Stomach smooth muscle (tissue), 2 donors: ENCODE measurements around the gene EPHA8.

Experiments used
- H3K27ac ChIP-seq: one replicate; pipeline ENCODE4 v1.7.0; 2013; ENCODE audit warnings: mild to moderate bottlenecking, low read length, inconsistent platforms
- H3K27me3 ChIP-seq, 2 donors: one replicate each; pipeline ENCODE4 v1.7.0; 2013; ENCODE audit warnings: low read length in 2 of 2; ENCODE audit not compliant: insufficient read depth in 2 of 2, control insufficient read depth in 1 of 2
- H3K36me3 ChIP-seq, 2 donors: one replicate each; pipeline ENCODE4 v1.7.0; 2013; ENCODE audit warnings: low read length in 2 of 2; ENCODE audit not compliant: control insufficient read depth in 2 of 2, insufficient read depth in 2 of 2
- H3K4me1 ChIP-seq: one replicate; pipeline ENCODE4 v1.7.0; 2013; ENCODE audit warnings: low read length; ENCODE audit not compliant: control insufficient read depth, insufficient read depth
- H3K4me3 ChIP-seq, 2 donors: one replicate each; pipeline ENCODE4 v1.7.0; 2013; ENCODE audit warnings: low read length in 2 of 2
- H3K9ac ChIP-seq, 2 donors: one replicate each; pipeline ENCODE4 v1.7.0; 2013; ENCODE audit warnings: low read length in 2 of 2, mild to moderate bottlenecking in 1 of 2
- H3K9me3 ChIP-seq, 2 donors: one replicate each; pipeline ENCODE4 v1.7.0; 2013; ENCODE audit warnings: low read length in 2 of 2; ENCODE audit not compliant: control insufficient read depth in 2 of 2
- donor health status: healthy.
- donor health status: Pancreatic carcinoma.

EPHA8 gene

GRCh38 chr1:22619252-22619651 is 56.0 kb downstream of the EPHA8 start:
- Histone ChIP-seq H3K4me1 (no peaks in the 10 kb centered on the region), H3K9ac (no peak overlapping the region), H3K27ac (no peak overlapping the region), H3K4me3 (no peak overlapping the region), H3K27me3 (peaks cover 39 to 44% of the 10 kb centered on the region in 2 donors), H3K36me3 (no peaks in the 10 kb centered on the region), H3K9me3 (no peaks in the 10 kb centered on the region)

- Histone ChIP-seq H3K4me1 (no peaks in the 10 kb centered on the region), H3K4me3 (no peak overlapping the region), H3K36me3 (no peaks in the 10 kb centered on the region), H3K27me3 (peaks cover 42 to 43% of the 10 kb centered on the region in 2 donors), H3K27ac (no peak overlapping the region), H3K9ac (no peak overlapping the region), H3K9me3 (no peaks in the 10 kb centered on the region)
Observed at GRCh38 chr1:22619798-22620197, 56.5 kb downstream of the EPHA8 start.

DNA sequence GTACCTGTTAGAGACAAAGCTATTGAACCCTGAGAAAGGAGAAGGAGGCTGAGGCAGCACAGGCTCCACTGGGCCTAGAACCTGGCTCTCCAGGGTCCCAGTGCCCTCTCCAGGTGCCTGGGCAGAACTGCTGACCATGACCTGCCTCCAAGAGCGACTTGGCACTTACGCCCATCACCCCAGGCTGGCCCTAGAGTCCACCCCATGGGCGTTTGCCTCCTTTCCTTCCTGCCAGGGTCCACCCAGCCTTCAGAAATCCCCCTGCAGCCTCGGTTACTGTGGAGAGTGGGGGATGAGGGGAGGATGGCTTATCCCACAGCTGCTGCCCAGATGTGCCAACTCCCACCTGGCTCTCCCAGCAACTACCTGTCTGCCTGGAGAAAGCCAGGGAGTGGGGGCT is 58.5 kb downstream of the EPHA8 start:
- Histone ChIP-seq H3K4me1 (no peaks in the 10 kb centered on the region), H3K27ac (no peak overlapping the region), H3K4me3 (no peak overlapping the region), H3K9me3 (no peaks in the 10 kb centered on the region), H3K9ac (no peak overlapping the region), H3K36me3 (no peaks in the 10 kb centered on the region), H3K27me3 (peaks cover 43 to 48% of the 10 kb centered on the region in 2 donors)

DNA sequence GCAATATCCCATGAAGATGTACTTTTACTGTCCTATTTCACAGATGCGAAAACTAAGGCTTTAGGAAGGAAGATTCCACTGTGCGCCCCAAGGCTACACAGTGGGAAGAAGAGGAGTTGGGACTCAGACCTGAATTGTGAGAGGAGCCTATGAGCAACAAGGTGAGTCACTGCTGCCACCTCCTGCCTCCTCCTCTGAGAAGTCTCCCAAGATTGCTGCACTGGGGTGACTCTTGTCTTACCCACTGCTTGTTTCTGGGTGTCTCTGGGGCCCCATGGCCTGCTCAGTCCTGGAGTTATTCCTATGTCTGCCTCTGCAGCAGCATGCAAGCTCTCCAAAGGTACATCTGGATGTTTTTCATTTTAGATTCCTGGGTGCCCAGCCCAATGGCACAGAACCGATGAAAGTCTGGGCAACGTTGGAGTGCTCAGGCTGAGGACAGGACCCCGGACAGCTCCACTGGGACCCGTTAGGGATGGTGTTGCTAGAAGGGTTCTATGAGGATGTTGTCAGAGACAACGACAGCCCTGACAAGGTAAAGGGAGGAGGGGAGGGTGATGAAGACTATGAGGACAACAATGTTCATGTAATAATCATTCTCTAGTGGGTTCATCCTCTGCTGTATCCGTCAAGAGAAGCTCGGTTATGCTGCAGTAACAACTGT is 62.1 kb downstream of the EPHA8 start:
- Histone ChIP-seq H3K27ac (no peak overlapping the region), H3K9me3 (no peaks in the 10 kb centered on the region), H3K9ac (no peak overlapping the region), H3K36me3 (no peaks in the 10 kb centered on the region), H3K4me3 (no peak overlapping the region), H3K4me1 (no peaks in the 10 kb centered on the region), H3K27me3 (peaks cover 36 to 46% of the 10 kb centered on the region in 2 donors)

DNA sequence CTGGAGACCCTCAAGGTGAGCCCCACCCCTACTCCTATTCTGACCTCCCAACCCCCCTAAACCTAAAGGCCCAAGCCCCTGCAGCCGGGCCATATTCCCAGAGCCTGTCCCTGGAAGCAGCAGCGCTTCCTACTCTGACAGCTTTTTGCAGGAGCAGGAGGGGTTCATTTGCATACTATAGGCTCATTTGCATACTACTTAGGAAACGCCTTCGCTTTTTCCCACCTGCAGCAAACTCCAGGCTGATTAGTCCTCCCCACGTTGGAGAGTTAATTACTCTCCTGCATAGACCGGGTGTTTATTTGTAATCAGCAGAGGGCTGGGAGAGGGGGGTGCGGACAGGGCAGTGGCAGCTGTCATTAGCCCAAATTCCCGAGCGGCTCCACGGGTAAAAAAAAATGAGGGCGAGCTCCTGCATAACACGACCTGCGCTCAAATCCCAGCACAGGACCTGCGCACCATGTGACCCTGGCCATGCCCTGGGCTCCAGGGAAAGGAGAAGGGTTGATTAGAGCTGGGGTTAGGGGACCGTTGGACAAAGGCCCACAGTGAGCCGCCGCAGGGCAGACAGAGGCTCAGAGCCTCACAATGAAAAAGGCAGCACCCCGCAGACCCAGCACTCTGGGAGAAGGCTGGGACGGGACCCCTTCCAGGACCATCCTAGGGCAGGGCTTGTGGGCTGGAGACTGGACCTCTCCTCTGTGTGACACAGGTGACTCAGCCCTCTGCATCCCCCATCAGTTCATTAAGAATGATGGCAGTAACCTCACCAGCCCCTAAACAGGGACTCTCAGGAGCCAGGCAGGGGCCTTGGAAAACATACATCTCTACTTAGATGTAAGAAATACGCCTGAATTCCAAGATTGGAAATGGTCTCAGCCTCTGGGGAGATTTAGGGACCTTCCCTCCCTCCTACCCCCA is 63.2 kb downstream of the EPHA8 start:
- peaks cover 35 to 39% of the 10 kb centered on the region in 2 donors for H3K27me3 ChIP-seq
- H3K36me3 ChIP-seq: no peaks in the 10 kb centered on the region
- H3K9me3 ChIP-seq: no peaks in the 10 kb centered on the region
- no peaks in the 10 kb centered on the region for H3K4me1 ChIP-seq
- H3K27ac ChIP-seq: no peak overlapping the region
- no peak overlapping the region for H3K9ac ChIP-seq
- no peak overlapping the region for H3K4me3 ChIP-seq

- Histone ChIP-seq H3K9ac (no peak overlapping the region), H3K27ac (no peak overlapping the region), H3K4me3 (no peak overlapping the region), H3K27me3 (peaks cover 31 to 32% of the 10 kb centered on the region in 2 donors), H3K36me3 (no peaks in the 10 kb centered on the region), H3K9me3 (no peaks in the 10 kb centered on the region), H3K4me1 (no peaks in the 10 kb centered on the region)
Observed at GRCh38 chr1:22627331-22627730, 64.0 kb downstream of the EPHA8 start.

DNA sequence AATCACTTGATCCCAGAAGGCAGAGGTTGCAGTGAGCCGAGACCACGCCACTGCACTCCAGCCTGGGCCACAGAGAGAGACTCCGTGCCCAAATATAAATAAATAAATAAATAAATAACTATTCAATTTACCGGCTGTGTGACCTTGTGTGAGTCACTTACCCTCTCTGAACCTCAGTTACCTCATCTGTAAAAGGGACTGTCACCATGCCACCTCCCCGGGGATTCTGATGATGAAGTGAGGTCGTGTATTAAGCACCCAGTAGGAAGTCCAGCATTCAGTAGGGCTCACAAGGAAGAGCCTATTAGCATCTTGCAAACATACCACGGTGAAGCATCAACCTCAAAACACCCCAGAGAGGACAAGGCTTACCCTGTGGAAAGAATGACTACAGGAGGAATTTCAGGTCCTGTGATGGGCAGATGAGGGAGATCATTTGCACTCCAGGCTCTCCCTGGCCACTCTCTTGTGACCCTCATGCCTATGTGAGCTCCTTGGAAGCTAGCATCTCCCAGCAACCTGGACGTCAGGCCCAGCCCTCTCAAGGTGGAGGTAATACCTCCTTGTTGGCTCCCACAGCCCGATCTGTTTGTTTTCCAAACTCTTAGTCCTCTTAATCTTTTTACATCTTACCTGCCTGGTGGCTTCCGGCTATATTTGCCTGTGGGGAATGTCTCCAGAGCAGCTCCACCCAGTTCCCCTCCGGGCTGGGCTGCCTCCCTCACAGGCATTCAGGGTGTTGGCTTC is 65.6 kb downstream of the EPHA8 start:
- Histone ChIP-seq H3K9me3 (no peaks in the 10 kb centered on the region), H3K27ac (no peak overlapping the region), H3K4me1 (no peaks in the 10 kb centered on the region), H3K4me3 (no peak overlapping the region), H3K36me3 (no peaks in the 10 kb centered on the region), H3K27me3 (peaks cover 31 to 32% of the 10 kb centered on the region in 2 donors), H3K9ac (no peak overlapping the region)

- no peak overlapping the region for H3K4me3 ChIP-seq
- H3K27ac ChIP-seq: no peak overlapping the region
- H3K9me3 ChIP-seq: no peaks in the 10 kb centered on the region
- H3K27me3 ChIP-seq: peaks cover 25 to 32% of the 10 kb centered on the region in 2 donors
- no peaks in the 10 kb centered on the region for H3K36me3 ChIP-seq
- no peaks in the 10 kb centered on the region for H3K4me1 ChIP-seq
- no peak overlapping the region for H3K9ac ChIP-seq
Observed at GRCh38 chr1:22629886-22630285, 66.6 kb downstream of the EPHA8 start.

- Histone ChIP-seq H3K27ac (no peak overlapping the region), H3K9me3 (no peaks in the 10 kb centered on the region), H3K36me3 (no peaks in the 10 kb centered on the region), H3K4me3 (no peak overlapping the region), H3K27me3 (peaks cover 10 to 15% of the 10 kb centered on the region in 2 donors), H3K9ac (no peak overlapping the region), H3K4me1 (no peaks in the 10 kb centered on the region)
Observed at GRCh38 chr1:22633697-22634463, 70.6 kb downstream of the EPHA8 start.

GRCh38 chr1:22635436-22635835 is 72.1 kb downstream of the EPHA8 start:
- Histone ChIP-seq H3K9me3 (no peaks in the 10 kb centered on the region), H3K4me3 (no peak overlapping the region), H3K27me3 (peaks cover 7 to 15% of the 10 kb centered on the region in 2 donors), H3K4me1 (no peaks in the 10 kb centered on the region), H3K9ac (no peak overlapping the region), H3K27ac (no peak overlapping the region), H3K36me3 (no peaks in the 10 kb centered on the region)
